HG02870 (cell line): Measurements from ENCODE around the gene CNTN5.

ENCODE experiments used
- ATAC-seq: cut with Tn5 transposase; IDR thresholded peaks from one replicate; pipeline ENCODE4 v1.9.1; 2021; ENCODE audit warnings: mild to moderate bottlenecking, moderate library complexity; ENCODE audit not compliant: unreplicated experiment

CNTN5 gene

DNA sequence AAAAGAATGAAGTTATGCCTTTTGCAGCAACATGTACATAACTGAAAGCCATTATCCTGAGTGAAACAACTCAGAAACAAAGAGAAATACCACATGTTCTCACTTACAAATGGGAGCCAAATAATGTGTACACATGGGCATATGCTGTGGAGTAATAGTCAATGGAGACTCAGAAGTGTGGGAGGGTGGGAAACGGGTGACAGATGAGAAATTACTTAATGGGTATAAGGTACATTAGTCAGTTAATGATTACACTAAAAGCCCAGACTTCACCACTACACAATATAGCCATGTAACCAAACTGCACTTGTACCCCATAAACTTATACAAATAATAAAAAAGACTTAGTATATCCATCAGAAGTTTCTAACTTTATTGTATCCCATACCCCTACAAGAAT lies 992.3 kb downstream of the CNTN5 start:
- ATAC-seq = no peak

DNA sequence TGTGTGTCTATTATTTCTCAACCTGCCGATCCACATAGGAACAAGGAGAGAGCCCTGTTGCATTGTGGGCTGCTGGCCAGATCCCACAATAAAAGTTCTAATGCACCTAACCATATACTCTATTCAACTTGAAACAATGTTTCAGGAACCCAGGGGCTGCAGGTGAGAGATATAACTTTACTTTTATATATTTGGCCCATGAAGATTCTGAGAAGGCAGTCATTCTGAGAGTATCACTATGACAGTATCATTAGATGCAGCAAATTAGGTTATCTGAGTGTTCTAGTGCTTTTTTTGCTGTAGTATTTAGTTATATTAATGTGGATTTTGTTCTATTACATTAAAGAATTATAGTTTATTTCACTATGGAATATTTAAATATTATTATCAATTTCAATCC lies 1011.2 kb downstream of the CNTN5 start:
- peak; percentile 96 for ATAC-seq

DNA sequence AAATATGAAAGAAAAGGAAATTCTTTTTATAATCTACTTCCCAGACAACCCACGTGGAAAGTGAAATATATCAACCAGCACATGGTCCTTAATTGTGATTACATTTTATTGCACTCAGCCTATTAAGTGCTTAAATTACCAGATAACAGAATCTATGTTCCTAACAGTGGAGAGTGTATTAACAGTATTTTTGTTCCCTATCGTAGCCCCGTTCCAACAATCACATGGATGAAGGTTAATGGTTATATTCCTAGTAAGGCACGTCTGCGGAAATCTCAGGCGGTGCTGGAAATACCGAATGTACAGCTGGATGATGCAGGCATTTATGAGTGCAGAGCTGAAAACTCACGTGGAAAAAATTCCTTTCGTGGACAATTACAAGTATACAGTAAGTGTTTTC lies 1040.3 kb downstream of the CNTN5 start:
- ATAC-seq = no peak

DNA sequence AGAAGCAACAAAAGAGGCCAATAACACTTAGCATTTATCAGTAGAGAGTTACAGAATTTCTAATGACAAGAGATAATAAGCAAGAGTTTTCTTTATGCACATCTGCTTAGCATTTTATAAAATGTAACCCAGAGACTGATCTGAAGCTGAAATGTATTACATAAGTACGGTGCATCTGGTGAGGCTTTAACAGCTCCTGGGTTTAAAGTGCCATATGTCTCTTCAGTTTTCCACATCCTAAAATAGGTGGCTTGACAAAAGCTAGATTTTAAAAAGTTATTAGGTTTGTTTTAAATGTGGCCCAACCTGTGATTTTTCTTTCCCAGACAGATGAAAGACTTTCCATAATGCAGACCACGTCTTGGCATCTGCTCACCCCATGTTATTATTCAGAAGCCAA lies 1045.7 kb downstream of the CNTN5 start:
- no peak for ATAC-seq

DNA sequence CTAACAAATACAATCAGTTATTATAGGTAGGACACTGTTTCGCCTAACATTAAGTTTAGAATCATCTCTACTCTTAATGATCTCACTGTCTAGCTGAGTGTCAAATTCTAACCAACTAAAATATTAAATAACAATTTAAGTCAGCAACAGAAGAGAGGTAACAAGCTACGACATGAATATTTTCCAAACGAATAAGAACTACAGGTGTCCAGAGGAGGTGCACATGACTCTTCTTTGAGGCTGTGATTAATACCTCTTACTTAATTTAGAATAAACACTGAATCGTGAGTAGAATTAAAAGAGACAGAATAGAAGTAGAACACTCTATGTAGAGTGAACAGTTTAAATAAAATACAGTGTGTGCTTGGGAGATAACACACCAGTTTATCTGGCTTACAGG lies 1047.4 kb downstream of the CNTN5 start:
- ATAC-seq = no peak

DNA sequence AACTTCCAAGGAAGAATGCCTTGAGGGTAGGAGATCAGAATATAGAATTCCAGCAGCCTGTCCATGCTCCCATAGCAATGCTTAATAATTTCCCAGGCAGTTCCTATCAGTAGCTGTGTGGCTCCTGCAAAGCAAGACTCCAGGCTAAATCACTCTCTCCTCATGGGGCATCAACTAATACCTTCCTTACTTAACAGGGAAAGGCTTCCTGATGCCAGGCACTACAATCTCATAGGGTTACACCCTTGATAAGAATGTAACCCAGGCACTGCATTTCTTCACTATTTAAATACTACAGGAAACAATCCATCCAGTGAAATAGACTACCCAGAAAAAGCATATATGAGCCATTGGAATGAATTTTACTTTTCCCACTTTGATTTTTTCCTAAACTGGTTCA lies 1051.4 kb downstream of the CNTN5 start:
- no peak for ATAC-seq

DNA sequence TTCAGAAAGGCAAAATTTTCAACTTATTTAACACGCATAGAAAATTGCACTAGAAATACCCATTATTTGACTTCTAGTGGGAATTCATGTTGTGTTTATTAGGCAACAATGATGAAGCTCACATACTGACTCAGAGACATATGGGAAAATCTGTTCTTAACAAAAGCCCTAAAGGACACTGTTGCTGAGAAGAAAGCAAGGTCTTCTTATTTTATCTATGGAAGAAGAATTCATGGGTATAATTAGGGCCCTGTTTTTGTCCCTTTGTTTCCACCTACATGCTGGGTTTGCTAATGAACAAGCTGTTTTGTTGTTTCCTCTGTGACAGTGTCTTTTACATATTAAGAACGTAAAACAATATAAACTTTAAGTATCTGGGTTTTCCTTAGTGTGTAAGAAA lies 1059.6 kb downstream of the CNTN5 start:
- no peak for ATAC-seq

DNA sequence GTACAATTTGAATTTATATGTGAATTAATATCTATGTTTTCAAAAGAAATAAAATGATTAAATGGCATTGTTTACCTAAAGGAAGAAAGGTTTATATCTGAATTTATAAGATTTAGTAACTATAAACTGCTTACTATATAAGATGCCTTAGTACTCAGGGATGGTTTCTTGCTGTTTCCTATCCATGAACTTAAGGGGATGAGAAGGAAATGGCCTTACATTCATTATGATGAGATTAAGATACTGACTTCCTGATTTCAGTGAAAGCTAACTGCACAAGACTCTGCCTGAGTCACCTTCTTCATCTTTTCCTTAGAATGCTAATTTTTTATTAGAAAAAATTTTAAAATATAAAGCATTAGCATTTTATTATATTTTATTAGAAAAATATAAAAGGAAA lies 1060.1 kb downstream of the CNTN5 start:
- no peak for ATAC-seq

DNA sequence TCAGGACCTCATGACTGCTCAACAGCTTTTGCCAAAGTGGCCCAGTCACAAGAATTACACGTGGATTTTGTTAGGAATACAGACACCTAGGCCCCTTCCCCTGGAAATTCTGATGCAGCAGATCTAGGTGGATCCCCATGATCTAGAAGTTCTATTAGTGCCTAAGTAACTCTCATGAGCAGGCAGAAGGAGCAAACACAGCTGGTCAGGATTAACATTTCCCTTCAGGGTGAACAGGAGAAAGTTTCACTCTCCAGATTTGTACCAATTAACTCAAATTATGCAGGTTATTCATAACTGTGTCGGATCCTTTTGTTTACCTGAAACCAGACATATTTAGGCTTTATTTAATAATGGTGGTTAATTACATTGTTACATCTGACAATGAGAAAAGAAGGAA lies 1072.9 kb downstream of the CNTN5 start:
- no peak for ATAC-seq

DNA sequence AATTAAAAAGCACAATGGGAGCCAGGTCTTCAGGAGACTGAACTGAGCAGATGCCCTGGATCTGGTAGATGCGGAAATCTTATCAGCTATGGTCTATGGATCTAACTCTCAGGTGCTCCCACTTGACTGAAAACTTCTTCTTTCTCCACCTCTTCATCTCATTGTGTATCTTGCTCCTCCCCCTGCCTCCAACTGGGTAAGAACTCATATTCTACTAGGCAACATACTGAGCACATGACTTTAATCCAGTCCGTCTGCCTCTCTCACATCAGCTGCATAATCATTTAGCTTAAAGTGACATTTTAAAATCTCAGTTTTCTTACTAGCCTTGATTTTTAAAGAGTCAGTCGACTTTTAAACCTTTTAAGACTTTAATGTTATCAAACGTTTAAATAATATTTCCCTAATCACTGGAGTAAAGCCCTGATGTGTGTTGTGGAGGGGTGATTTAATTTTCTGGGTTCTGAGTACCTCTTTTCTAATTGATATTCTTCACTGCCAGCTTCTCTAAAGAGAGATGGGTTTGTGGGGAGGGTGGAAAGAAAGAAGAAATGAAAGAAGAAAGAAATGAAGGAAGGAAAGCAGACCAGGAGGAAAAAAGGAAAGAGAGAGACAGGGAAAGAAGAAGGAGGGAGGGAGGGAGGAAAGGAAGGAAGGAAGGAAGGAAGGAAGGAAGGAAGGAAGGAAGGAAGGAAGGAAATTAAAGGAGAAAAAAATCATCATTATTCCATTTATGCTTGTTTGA lies 1073.5 kb downstream of the CNTN5 start:
- ATAC-seq = no peak

DNA sequence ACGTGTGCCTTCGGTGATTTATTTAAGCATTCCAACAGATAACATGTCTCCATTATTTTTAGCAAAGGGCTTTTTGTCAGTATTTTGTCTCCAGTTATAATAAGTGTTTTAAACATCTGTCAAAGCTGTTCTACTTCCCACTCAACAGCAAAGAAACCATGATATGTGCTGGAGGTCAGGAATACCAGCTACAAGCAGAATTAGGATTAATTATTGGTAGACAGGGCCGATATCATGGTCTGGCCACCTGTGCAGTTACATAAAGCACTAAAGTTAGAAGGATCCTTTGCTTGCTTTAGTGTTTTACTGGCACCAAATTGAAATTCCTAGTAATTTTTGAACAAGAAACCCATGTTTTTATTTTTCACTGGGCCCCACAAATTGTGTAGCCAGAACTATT lies 1075.1 kb downstream of the CNTN5 start:
- ATAC-seq = no peak

DNA sequence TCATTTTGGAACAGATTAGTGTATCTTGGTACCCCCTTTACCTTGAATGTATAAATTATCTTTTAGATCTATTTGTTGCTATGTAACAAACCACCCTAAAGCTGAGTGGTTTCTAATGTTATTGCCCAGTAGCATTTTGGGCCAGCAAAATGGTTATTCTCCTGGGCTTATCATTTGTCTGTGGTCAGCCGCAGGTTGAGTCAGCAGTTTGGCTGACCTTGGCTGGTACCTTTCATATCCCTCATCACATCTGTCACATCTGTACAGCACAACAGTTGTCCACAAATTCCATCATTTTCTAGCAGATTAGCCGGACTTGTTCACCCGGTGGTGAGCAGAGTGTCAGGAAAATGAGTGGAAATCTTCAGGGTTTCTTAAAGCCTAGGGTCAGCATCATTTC lies 1077.8 kb downstream of the CNTN5 start:
- no peak for ATAC-seq

DNA sequence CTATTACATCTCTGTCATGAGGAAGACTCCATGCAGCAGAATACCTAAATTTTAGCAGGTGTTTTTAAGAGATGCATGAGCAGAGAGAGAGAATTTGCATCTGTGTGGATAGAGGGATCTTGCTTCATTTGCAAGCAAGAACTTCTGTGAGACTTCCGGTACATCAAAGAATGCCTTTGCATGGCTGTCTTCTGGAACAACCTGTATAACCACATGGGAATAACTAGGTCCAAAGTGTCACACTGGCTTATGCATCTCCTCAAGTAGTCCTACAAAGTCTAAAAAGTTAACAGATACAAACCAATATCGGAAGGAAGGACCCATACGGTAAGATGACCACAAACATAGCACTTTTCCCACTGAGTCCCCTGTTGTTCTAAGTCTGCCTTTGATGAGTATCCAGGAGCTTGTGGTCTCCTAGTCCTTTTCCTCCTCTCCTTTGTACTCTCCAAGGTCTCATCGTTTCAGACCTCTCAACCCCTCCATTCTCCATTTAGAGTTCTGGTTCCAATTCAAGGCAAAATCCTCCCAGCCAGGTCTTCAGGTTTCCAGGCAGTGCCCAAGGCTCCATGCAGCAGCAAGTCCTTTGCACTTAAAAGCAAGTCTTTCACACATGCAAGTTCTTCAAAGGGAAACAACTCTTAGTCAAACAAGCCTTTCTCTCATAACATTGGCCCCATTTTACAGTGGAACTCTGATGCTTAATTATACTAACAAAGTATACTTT lies 1084.7 kb downstream of the CNTN5 start:
- ATAC-seq = no peak

DNA sequence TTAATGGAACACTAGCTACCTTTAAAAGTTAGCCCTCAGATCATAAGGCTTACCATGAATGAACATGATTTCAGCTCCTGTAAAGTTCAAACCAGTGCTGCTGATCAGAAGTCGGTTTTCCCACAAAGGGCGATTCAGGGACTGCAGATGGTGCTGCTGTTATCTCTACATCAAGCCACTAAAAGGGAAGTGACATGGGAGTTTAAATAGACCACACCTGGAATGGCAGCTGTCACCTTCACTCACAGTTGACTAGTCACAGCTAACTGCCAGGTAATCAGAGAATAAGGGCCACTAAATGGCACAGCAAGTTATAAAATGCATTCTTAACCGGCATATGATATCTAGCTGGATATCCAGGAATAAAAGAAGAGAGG lies 1085.2 kb downstream of the CNTN5 start:
- no peak for ATAC-seq

DNA sequence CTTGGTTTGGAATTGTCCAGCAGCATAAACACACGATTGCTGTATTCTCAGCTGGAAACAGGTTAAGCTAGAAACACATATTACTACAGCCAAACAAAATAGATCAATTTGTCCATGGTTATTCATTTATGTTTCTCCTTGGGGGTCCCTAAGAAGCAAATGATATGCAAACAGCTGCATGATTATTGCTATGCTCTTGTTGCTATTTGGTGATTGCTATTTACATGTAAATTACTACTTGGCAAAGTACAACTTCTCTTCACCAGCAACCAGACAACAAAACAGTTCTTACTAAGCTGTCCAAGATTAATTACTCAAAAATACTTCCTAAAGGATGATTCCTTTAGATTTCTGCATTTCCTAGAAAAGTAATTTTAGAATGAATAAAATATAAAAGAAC lies 1098.4 kb downstream of the CNTN5 start:
- ATAC-seq = no peak

DNA sequence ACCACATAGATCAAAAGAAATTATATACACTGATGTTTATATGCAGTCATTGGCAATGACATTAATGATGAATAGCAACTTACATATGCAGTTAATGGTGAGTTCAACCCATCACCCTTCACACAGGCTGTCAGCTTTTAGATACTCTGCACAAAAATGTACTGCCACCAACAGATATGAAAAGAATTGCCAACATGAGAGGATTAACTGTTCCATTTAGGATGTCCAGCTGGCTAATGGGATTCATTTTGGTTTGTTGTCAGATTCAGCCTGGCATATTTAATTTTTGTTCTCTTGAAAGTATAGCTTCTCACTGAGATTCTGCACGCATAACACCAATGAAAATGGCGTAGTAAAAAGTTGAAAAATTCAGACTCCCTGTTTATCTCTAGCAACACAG lies 1112.4 kb downstream of the CNTN5 start:
- ATAC-seq = no peak

DNA sequence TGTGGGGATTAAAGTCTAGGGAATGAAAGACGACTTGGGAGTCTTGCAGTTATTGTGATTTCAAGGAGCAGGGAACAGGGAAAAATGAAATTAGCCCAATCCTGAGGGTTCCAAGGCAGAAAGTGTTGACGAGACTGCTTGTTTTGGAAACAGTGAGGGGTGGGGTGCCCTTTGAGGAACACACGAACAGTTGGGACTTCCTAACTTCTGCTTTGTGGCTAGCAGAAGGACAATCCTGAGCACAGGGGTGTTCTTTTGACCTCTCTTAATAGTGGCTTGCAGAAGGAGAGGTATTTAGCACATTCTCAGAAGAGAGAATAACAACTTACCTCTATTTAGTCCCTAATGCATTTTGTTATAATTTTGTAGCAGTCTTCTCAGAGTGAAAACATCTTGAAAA lies 1120.5 kb downstream of the CNTN5 start:
- ATAC-seq = no peak

DNA sequence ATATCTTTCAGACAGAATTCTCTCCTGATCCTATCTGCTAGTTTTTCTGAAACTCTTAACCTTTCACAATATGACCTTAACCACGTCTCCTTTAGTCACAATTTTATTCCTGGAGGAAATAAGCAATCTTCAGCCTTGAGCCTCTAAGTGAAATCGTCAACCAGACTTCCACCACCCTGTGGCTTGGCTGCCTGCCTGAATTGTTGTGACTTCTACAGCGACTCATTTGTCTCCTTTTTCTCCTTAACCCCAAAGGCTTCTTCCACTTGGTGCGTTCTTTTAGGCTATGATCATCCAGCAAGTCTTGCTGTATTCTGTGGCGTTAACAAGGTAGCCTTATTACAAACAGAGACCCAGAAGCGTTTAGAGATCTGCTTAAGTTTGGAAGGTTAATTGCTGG lies 1131.2 kb downstream of the CNTN5 start:
- no peak for ATAC-seq

DNA sequence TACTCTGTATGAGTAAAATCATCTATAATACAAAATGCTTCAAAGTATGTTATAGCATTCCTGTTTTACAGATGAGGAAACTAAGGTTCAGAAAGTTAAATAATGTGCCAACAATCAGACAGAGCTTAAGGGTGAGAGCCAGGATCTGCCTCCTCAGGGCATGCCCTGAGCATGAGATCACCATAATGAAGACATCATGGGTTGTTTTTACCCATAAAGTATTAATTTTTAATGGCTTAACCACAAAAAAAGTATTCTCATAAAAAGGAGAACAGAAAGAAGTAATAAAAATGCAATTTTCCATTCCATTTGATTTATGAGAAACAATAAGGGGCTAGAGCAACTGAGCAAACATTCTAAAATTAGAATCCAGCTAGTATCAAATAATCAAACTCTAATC lies 1132.0 kb downstream of the CNTN5 start:
- ATAC-seq = no peak

DNA sequence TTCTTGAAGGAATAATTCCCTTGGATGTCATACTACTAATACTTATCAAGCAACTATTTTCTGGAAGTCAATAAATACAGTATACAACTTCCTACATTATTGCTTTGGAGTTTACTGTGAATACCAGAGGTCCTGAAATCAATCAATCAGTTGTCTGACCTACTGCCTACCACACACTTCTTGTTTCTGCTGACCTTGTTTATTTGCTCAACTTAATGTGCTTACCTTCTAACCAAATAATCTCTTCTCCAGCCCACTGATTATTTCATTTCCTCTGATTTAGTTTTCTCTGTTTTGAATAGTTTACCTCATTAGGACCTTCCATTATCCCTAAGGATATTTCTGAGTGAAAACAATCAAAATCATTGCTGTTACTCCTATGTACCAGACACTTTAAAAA lies 1142.7 kb downstream of the CNTN5 start:
- no peak for ATAC-seq

DNA sequence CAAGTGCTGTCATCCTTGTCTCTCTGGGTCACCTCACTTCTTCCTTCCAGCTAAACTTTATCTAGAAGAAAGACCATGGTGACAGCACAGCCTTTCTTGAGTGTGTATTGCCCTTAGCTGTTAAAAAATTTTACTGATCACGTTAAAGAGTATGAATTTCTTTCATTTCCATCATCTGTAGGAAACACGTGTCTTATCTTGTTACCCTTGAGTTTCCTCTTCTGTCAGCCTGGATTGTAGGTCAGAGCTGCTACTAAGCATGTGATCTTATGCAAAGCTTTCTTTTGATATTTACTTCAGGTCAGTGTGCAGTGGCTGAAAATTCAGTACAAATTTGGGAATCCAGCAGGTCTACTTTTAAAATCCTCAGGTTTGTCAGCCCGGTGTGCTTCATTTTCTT lies 1154.1 kb downstream of the CNTN5 start:
- ATAC-seq = no peak

DNA sequence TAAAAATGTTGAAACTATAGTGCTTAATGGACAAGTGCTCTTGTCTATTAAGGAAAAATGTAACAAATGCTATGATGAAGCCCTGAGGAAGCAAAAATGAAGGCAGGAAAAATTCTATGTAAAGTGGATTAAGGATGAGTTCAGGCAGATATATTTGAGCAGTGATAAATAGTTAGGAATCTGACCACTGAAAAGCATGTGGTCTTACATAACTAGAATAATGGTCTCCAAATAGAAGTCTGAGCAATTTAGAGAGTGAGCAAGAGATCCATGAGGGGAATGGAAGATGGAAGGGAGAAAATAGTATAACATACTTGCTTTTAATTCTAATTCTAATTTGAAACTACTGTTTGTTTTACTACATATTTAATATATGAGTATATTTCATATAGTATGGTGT lies 1155.7 kb downstream of the CNTN5 start:
- ATAC-seq = no peak

DNA sequence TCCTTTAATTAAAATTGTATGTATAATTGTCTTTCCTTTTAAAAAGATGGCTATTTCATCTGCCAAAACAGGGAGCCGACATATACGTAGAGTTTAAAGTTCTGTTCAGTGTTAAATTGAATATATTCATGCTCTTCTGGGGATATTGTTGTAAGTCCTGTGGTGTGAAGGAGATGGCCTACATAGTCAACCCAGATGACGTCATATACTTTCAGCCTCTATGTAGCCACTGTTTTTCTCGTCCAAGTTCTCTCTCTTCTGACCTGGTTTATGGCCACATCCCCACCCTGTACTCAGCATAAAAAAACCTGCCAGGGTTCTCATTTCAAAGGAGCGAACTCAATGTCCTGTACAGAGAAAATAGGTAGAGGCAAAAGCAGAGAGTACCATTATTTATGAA lies 1156.9 kb downstream of the CNTN5 start:
- ATAC-seq = no peak
